ENCODE measurements around the gene TFDP2.

DNA sequence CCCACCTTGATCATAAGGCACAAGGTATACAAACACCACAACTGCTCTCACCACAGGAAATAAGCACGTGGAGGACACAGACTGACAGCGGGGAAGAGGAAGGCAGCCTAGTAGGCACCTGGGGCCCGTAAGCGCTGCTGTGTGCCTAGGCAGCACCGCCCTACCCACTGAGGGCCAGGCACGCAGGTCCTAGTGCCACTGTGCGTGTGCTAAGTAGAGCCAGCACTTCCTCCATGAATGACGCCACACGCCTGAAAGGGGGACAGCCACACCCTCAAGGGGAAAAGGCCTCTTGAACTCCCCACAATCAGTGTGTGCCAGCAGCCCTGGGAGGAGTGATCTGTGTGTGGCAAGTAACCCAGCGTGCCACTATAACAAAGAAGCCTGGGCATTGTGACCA is 199.9 kb downstream of the TFDP2 start:
- TF ChIP-seq NR2C1 (IDR thresholded peaks at IDR 0.05) (no peak), POLR2A (IDR thresholded peaks at IDR 0.05; ENCODE audit: low read depth, low read length) (peak; percentile 42; the same call in 1 of the 2 replicates), ATF3 (IDR thresholded peaks at IDR 0.05; ENCODE audit: borderline replicate concordance, extremely low read depth, low read depth, low read length) (no peak), EP300 (IDR thresholded peaks at IDR 0.05; ENCODE audit: borderline replicate concordance in 1 of 2, control insufficient read depth in 1 of 2, low read depth in 2 of 2, low read length in 2 of 2) (no peak), TBL1XR1 (IDR thresholded peaks at IDR 0.05; ENCODE audit: low read depth, low read length) (no peak), CEBPB (IDR thresholded peaks at IDR 0.05; ENCODE audit: borderline replicate concordance in 1 of 2, low read depth in 2 of 2, low read length in 2 of 2) (no peak), TAF1 (IDR thresholded peaks at IDR 0.05; ENCODE audit: borderline replicate concordance, low read depth, low read length) (no peak), ZBTB40 (IDR thresholded peaks at IDR 0.05; ENCODE audit: borderline replicate concordance) (no peak), RAD21 (IDR thresholded peaks at IDR 0.05; ENCODE audit: insufficient read depth, low read depth, low read length) (no peak)
- TF ChIP-seq, protein P1, sequence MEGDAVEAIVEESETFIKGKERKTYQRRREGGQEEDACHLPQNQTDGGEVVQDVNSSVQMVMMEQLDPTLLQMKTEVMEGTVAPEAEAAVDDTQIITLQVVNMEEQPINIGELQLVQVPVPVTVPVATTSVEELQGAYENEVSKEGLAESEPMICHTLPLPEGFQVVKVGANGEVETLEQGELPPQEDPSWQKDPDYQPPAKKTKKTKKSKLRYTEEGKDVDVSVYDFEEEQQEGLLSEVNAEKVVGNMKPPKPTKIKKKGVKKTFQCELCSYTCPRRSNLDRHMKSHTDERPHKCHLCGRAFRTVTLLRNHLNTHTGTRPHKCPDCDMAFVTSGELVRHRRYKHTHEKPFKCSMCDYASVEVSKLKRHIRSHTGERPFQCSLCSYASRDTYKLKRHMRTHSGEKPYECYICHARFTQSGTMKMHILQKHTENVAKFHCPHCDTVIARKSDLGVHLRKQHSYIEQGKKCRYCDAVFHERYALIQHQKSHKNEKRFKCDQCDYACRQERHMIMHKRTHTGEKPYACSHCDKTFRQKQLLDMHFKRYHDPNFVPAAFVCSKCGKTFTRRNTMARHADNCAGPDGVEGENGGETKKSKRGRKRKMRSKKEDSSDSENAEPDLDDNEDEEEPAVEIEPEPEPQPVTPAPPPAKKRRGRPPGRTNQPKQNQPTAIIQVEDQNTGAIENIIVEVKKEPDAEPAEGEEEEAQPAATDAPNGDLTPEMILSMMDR (IDR thresholded peaks at IDR 0.05 in 2 of 3, conservative IDR thresholded peaks at IDR 0.05 in 1 of 3; ENCODE audit: control insufficient read depth in 2 of 3, extremely low read depth in 1 of 3, insufficient read depth in 1 of 3, low read depth in 3 of 3, low read length in 3 of 3), result no peak
- TF ChIP-seq, protein P2, sequence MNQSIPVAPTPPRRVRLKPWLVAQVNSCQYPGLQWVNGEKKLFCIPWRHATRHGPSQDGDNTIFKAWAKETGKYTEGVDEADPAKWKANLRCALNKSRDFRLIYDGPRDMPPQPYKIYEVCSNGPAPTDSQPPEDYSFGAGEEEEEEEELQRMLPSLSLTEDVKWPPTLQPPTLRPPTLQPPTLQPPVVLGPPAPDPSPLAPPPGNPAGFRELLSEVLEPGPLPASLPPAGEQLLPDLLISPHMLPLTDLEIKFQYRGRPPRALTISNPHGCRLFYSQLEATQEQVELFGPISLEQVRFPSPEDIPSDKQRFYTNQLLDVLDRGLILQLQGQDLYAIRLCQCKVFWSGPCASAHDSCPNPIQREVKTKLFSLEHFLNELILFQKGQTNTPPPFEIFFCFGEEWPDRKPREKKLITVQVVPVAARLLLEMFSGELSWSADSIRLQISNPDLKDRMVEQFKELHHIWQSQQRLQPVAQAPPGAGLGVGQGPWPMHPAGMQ (IDR thresholded peaks at IDR 0.05; ENCODE audit: borderline replicate concordance), result no peak
- TF ChIP-seq, protein P3, sequence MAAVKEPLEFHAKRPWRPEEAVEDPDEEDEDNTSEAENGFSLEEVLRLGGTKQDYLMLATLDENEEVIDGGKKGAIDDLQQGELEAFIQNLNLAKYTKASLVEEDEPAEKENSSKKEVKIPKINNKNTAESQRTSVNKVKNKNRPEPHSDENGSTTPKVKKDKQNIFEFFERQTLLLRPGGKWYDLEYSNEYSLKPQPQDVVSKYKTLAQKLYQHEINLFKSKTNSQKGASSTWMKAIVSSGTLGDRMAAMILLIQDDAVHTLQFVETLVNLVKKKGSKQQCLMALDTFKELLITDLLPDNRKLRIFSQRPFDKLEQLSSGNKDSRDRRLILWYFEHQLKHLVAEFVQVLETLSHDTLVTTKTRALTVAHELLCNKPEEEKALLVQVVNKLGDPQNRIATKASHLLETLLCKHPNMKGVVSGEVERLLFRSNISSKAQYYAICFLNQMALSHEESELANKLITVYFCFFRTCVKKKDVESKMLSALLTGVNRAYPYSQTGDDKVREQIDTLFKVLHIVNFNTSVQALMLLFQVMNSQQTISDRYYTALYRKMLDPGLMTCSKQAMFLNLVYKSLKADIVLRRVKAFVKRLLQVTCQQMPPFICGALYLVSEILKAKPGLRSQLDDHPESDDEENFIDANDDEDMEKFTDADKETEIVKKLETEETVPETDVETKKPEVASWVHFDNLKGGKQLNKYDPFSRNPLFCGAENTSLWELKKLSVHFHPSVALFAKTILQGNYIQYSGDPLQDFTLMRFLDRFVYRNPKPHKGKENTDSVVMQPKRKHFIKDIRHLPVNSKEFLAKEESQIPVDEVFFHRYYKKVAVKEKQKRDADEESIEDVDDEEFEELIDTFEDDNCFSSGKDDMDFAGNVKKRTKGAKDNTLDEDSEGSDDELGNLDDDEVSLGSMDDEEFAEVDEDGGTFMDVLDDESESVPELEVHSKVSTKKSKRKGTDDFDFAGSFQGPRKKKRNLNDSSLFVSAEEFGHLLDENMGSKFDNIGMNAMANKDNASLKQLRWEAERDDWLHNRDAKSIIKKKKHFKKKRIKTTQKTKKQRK (IDR thresholded peaks at IDR 0.05; ENCODE audit: low read depth, low read length), result no peak
